ENCODE data around the gene CLASP2. TPM values are rescaled to one million over a fixed set of nuclear protein-coding genes. Genes with fewer than 3 reads are reported as not detected.
"Not testable (repeated sequence)": the region's sequence is repeated elsewhere in the genome, so short reads cannot be mapped to it uniquely, and the experiment has no call there.

CLASP2 gene
- total and polyA plus RNA-seq, 9 donors: 14.5 to 71.2 (median 66.0) TPM

GRCh38 chr3:33456756-33457155 is 261.3 kb downstream of the CLASP2 start:
- Histone ChIP-seq H3K4me1 (ENCODE audit: insufficient read depth) (no peaks in the 10 kb centered on the region), H3K27me3 (no peaks in the 10 kb centered on the region), H3K27ac (no peak overlapping the region), H3K4me3 (no peak overlapping the region), H3K9me3 (peaks cover 0 to 7% of the 10 kb centered on the region in 2 donors), H3K36me3 (no peaks in the 10 kb centered on the region)
- TF ChIP-seq CTCF (IDR thresholded peaks at IDR 0.05): no peak
- DNase-seq: no peak
- intact Hi-C loops (cut with DNase I): no loop called here
- 77 to 83% (median 78%) methylated on average over 2 of the region's 2 CpGs for WGBS, 3 donors

- H3K27ac ChIP-seq: no peak overlapping the region
- no peak overlapping the region for H3K4me3 ChIP-seq
- TF ChIP-seq POLR2A (IDR thresholded peaks at IDR 0.05): no peak
- intact Hi-C loops (cut with DNase I): no loop called here
- H3K9me3 ChIP-seq: peaks cover 0 to 2% of the 10 kb centered on the region in 2 donors
- no peaks in the 10 kb centered on the region for H3K27me3 ChIP-seq
- H3K36me3 ChIP-seq: no peaks in the 10 kb centered on the region
- DNase-seq: no peak
- WGBS, 3 donors: 96 to 98% (median 97%) methylated on average over 19 of the region's 19 CpGs
- H3K4me1 ChIP-seq (ENCODE audit: insufficient read depth): no peaks in the 10 kb centered on the region
These were observed 264.7 kb downstream of the CLASP2 start for GRCh38 chr3:33453331-33453761.

- H3K9me3 ChIP-seq; H3K27me3 ChIP-seq; H3K27ac ChIP-seq; H3K4me3 ChIP-seq; H3K4me1 ChIP-seq (ENCODE audit: insufficient read depth); intact Hi-C loops (cut with DNase I); H3K36me3 ChIP-seq; DNase-seq: not testable (repeated sequence)
- 77 to 94% (median 91%) methylated on average over 1 of the region's 1 CpG for WGBS, 3 donors
These were observed 266.1 kb downstream of the CLASP2 start for GRCh38 chr3:33451994-33452393.

GRCh38 chr3:33447958-33448357 is 270.1 kb downstream of the CLASP2 start:
- Histone ChIP-seq H3K4me1 (ENCODE audit: insufficient read depth) (no peaks in the 10 kb centered on the region), H3K4me3 (no peak overlapping the region), H3K27me3 (no peaks in the 10 kb centered on the region), H3K36me3 (no peaks in the 10 kb centered on the region), H3K9me3 (no peaks in the 10 kb centered on the region), H3K27ac (no peak overlapping the region)
- 94 to 96% (median 95%) methylated on average over 15 of the region's 15 CpGs for WGBS, 3 donors
- no peak for DNase-seq
- no peak for TF ChIP-seq EP300 (IDR thresholded peaks at IDR 0.05)
- TF ChIP-seq CTCF (IDR thresholded peaks at IDR 0.05): no peak
- no peak for TF ChIP-seq POLR2A (IDR thresholded peaks at IDR 0.05)
- intact Hi-C loops (cut with DNase I): no loop called here

GRCh38 chr3:33447256-33447625 is 270.8 kb downstream of the CLASP2 start:
- H3K4me1 ChIP-seq (ENCODE audit: insufficient read depth); DNase-seq; H3K4me3 ChIP-seq; H3K27me3 ChIP-seq; intact Hi-C loops (cut with DNase I); H3K9me3 ChIP-seq; H3K36me3 ChIP-seq; H3K27ac ChIP-seq: not testable (repeated sequence)
- 79 to 85% (median 83%) methylated on average over 7 of the region's 7 CpGs for WGBS, 3 donors

Small RNA genes lying within 50 kb of the gene (small RNA-seq; reads per million reads assigned to genes)
- not detected for gene COX6CP10
- not detected for gene RNA5SP128

Other genes starting within 250 kb of the CLASP2 start
- gene PDCD6IP, start 80.4 kb upstream of the CLASP2 start, total RNA-seq: 100 to 1,000 TPM; 108 to 166 (median 141) TPM
- 10 to 100 TPM; 40.0 to 88.7 TPM for gene PDCD6IP, start 80.4 kb upstream of the CLASP2 start, polyA plus RNA-seq